Measurements from ENCODE around the gene UBN1.

GRCh38 chr16:4928227-4928626 is 80.9 kb downstream of the UBN1 start:
- no peak for TF ChIP-seq POLR2A (IDR thresholded peaks at IDR 0.05)
- no peak for TF ChIP-seq CTCF (IDR thresholded peaks at IDR 0.05)

Measured in tibial nerve (tissue), 3 donors.